Measurements from ENCODE around the gene SPARC. TPM values are rescaled to one million over a fixed set of nuclear protein-coding genes. Genes with fewer than 3 reads are reported as not detected.

Gene SPARC
- total and polyA plus RNA-seq, 4 donors: 145 to 1,186 (median 918) TPM

GRCh38 chr5:151676719-151677118 lies 10.0 kb downstream of the SPARC start:
- TF ChIP-seq CTCF (IDR thresholded peaks at IDR 0.05; ENCODE audit: control extremely low read depth, extremely low read depth): no peak
- H3K36me3 ChIP-seq (ENCODE audit: control insufficient read depth in 4 of 4, insufficient read depth in 4 of 4, low read length in 4 of 4): peaks cover 0 to 48% (median 28%) of the 10 kb centered on the region in 4 donors
- H3K9me3 ChIP-seq (ENCODE audit: control insufficient read depth in 4 of 4, insufficient read depth in 3 of 4, low read length in 3 of 4): peaks cover 0 to 6% (median 0%) of the 10 kb centered on the region in 4 donors
- H3K27me3 ChIP-seq (ENCODE audit: control insufficient read depth in 3 of 3, insufficient read depth in 3 of 3, low read length in 2 of 3): no peaks in the 10 kb centered on the region
- H3K27ac ChIP-seq (ENCODE audit: low read depth in 1 of 2, low read length in 1 of 2): peak overlapping the region; percentile 61 to 84
- H3K9ac ChIP-seq (ENCODE audit: insufficient read depth in 1 of 2, low read length in 2 of 2): no peak overlapping the region
- WGBS, 2 donors: 49 to 54% methylated on average over 2 of the region's 2 CpGs
- DNase-seq (no peak), ATAC-seq (ENCODE audit: insufficient read depth, low FRiP score) (no peak)
- no peak overlapping the region for H3K4me3 ChIP-seq
- H3K4me1 ChIP-seq (ENCODE audit: control insufficient read depth in 5 of 5, insufficient read depth in 5 of 5, low read length in 5 of 5): peaks cover 16 to 56% (median 35%) of the 10 kb centered on the region in 5 donors

- Histone ChIP-seq H3K27me3 (ENCODE audit: control insufficient read depth in 3 of 3, insufficient read depth in 3 of 3, low read length in 2 of 3) (no peaks in the 10 kb centered on the region), H3K4me1 (ENCODE audit: control insufficient read depth in 5 of 5, insufficient read depth in 5 of 5, low read length in 5 of 5) (peaks cover 16 to 58% (median 35%) of the 10 kb centered on the region in 5 donors), H3K9ac (ENCODE audit: insufficient read depth in 1 of 2, low read length in 2 of 2) (no peak overlapping the region), H3K9me3 (ENCODE audit: control insufficient read depth in 4 of 4, insufficient read depth in 3 of 4, low read length in 3 of 4) (peaks cover 0 to 6% (median 0%) of the 10 kb centered on the region in 4 donors), H3K4me3 (no peak overlapping the region), H3K27ac (ENCODE audit: low read depth in 1 of 2, low read length in 1 of 2) (peak overlapping the region in 1 of 2 donors; percentile 84), H3K36me3 (ENCODE audit: control insufficient read depth in 4 of 4, insufficient read depth in 4 of 4, low read length in 4 of 4) (peaks cover 0 to 52% (median 30%) of the 10 kb centered on the region in 4 donors)
- ATAC-seq (ENCODE audit: insufficient read depth, low FRiP score) (no peak), DNase-seq (peak in 2 of 3 donors; percentile 57 to 71)
- no peak for TF ChIP-seq CTCF (IDR thresholded peaks at IDR 0.05; ENCODE audit: control extremely low read depth, extremely low read depth)
Measured at GRCh38 chr5:151676314-151676712, 10.4 kb downstream of the SPARC start.

GRCh38 chr5:151675611-151676313 lies 11.0 kb downstream of the SPARC start:
- peaks cover 0 to 6% (median 0%) of the 10 kb centered on the region in 4 donors for H3K9me3 ChIP-seq (ENCODE audit: control insufficient read depth in 4 of 4, insufficient read depth in 3 of 4, low read length in 3 of 4)
- no peak overlapping the region for H3K9ac ChIP-seq (ENCODE audit: insufficient read depth in 1 of 2, low read length in 2 of 2)
- H3K27ac ChIP-seq (ENCODE audit: low read depth in 1 of 2, low read length in 1 of 2): peak overlapping the region; percentile 72 to 88
- WGBS, 2 donors: 43 to 44% methylated on average over 3 of the region's 3 CpGs
- ATAC-seq (ENCODE audit: insufficient read depth, low FRiP score): no peak
- TF ChIP-seq CTCF (IDR thresholded peaks at IDR 0.05; ENCODE audit: control extremely low read depth, extremely low read depth): no peak
- H3K4me3 ChIP-seq: no peak overlapping the region
- H3K27me3 ChIP-seq (ENCODE audit: control insufficient read depth in 3 of 3, insufficient read depth in 3 of 3, low read length in 2 of 3): no peaks in the 10 kb centered on the region
- peak in 1 of 3 donors; percentile 63 for DNase-seq
- H3K4me1 ChIP-seq (ENCODE audit: control insufficient read depth in 5 of 5, insufficient read depth in 5 of 5, low read length in 5 of 5): peaks cover 14 to 55% (median 33%) of the 10 kb centered on the region in 5 donors
- H3K36me3 ChIP-seq (ENCODE audit: control insufficient read depth in 4 of 4, insufficient read depth in 4 of 4, low read length in 4 of 4): peaks cover under 1 to 52% (median 31%) of the 10 kb centered on the region in 4 donors

All from lung (tissue), 12 donors.